Thyroid gland (tissue), 4 donors: Measurements from ENCODE around the gene NPIPA2. TPM values are rescaled to one million over a fixed set of nuclear protein-coding genes. Genes with fewer than 3 reads are reported as not detected.
"Not testable (repeated sequence)": the region's sequence is repeated elsewhere in the genome, so short reads cannot be mapped to it uniquely, and the experiment has no call there.

Experiments
- DNase-seq, 2 donors: peaks; one replicate each; pipeline ENCODE4 v3.0.0-alpha.2; 2019
- H3K27ac ChIP-seq, 3 donors: fragments of 200-600 bp; sonication (generic); 1 replicate in 2 of 3; 2 replicates in 1 of 3; pipeline ENCODE4 v1.5.1; 2016 to 2019; ENCODE audit warnings: mild to moderate bottlenecking in 1 of 3, moderate library complexity in 1 of 3
- H3K27me3 ChIP-seq: fragments of 200-600 bp; sonication (generic); one replicate; pipeline ENCODE4 v1.5.1; 2019
- H3K36me3 ChIP-seq, 2 donors: fragments of 200-600 bp; sonication (generic); one replicate each; pipeline ENCODE4 v1.5.1; 2016 to 2019
- H3K4me1 ChIP-seq, 2 donors: fragments of 200-600 bp; sonication (generic); one replicate each; pipeline ENCODE4 v1.5.1; 2017 to 2019
- H3K4me3 ChIP-seq, 3 donors: fragments of 200-600 bp; sonication (generic); replicated peaks in 1 of 3; 1 replicate in 2 of 3; 2 replicates in 1 of 3; pipeline ENCODE4 v1.5.1; 2016; ENCODE audit warnings: mild to moderate bottlenecking in 1 of 3
- H3K9me3 ChIP-seq: fragments of 200-600 bp; sonication (generic); one replicate; pipeline ENCODE4 v1.5.1; 2017
- WGBS, 2 donors: methylation state at CpG; one replicate each; pipeline ENCODE4 v1.1.5; 2017; 5-methylcytosine and 5-hydroxymethylcytosine counted together
- intact Hi-C: fragments of 100-400 bp; cut with DNase I; formaldehyde crosslinking; loops from one replicate; pipeline ENCODE4 v1.15.1; 2023
- total RNA-seq, 4 donors: library from RNA; depleted of rRNA; stranded (reverse); fragments of >200 nt; gene quantifications; one replicate each; pipeline ENCODE4 v1.2.3, GENCODE V29; 2016

Gene NPIPA2
- total RNA-seq, result 1 to 10 TPM in 3 of 4 donors, not detected in 1; 1.2 TPM

DNA sequence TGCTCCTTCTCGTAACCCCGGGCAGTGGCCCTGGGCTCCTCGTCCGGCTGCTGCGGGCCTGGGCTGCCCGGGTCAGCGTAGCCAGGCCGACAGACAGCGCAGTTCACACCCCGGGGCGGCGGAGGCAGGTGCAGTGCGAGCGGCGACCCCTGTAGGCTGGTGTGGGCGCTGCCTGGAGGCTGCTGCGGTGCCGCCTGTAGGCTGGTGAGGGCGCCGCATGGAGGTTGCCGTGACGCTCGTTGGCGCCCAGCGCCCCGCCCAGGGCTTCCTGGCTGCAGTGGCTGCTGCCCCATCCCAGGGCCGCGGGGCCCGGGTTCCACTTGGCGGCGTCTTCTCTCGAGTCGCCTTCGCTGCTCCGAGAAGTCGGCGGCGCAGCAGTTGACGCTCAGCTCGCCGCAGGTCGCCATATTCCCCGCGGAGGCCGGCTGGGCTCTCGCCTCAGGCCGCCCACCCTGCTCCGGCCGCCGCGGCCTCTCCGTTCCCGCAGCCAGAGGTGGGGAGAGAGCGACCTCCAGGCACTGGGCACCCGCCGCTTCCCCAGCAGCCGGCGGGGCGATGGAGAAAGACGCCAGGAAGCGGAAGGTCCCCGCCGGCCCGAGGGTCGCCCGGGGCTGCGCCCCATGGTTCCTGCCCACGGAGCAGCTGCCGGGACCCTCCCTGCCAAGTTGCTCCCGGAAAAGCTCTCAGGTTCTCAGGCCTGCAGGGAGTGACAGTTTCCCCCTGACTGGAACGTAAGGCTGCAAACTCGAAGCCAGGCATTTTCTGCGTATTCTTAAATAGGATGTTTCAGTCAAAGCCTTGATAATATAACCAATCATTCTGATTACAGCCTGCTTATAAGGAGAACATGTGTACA, at the start of gene NPIPA2:
NPIPA2 (plus strand) TSS at position 261 of the 856 bp plus-strand sequence. CDS start 5,533 bp downstream, outside the sequence.
- WGBS, 2 donors, result no CpG with 5 or more reads among the region's 73 CpGs
- intact Hi-C loops, H3K27me3 ChIP-seq, H3K9me3 ChIP-seq, H3K27ac ChIP-seq, H3K36me3 ChIP-seq, H3K4me1 ChIP-seq, DNase-seq, H3K4me3 ChIP-seq: not testable (repeated sequence)

GRCh38 chr16:14694129-14694528, 48.2 kb upstream of the NPIPA2 start, which contains the start of gene PLA2G10:
Gene PLA2G10, minus strand, starts transcription at chr16:14694308. Its CDS starts 79 bp downstream, at chr16:14694229.
- H3K9me3 ChIP-seq, intact Hi-C loops, DNase-seq, H3K4me1 ChIP-seq, H3K27me3 ChIP-seq, H3K27ac ChIP-seq, H3K4me3 ChIP-seq, H3K36me3 ChIP-seq: not testable (repeated sequence)
- WGBS, 2 donors, result no CpG with 5 or more reads among the region's 28 CpGs

DNA sequence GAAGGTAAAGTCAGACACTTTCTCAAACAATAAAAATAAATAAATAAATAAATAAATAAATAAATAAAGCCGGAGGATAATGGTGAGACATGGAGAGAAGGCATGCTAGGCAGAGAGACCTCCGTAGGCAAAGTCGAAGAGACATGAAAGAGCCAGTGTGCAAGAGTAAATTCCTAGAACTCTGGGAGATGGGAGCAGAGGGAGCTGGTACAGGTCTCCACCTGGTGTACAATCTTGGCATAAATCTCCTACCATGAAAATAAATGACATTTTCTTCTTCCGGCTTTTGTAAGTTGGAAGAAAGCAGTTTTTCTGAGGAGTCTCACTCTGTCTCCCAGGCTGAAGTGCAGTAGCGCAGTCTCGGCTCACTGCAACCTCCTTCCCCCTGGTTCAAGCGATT, 40.5 kb upstream of the NPIPA2 start:
- DNase-seq, H3K27me3 ChIP-seq, H3K4me3 ChIP-seq, H3K36me3 ChIP-seq, intact Hi-C loops, H3K27ac ChIP-seq, H3K4me1 ChIP-seq, H3K9me3 ChIP-seq: not testable (repeated sequence)
- 46 to 52% methylated on average over 3 of the region's 7 CpGs for WGBS, 2 donors

DNA sequence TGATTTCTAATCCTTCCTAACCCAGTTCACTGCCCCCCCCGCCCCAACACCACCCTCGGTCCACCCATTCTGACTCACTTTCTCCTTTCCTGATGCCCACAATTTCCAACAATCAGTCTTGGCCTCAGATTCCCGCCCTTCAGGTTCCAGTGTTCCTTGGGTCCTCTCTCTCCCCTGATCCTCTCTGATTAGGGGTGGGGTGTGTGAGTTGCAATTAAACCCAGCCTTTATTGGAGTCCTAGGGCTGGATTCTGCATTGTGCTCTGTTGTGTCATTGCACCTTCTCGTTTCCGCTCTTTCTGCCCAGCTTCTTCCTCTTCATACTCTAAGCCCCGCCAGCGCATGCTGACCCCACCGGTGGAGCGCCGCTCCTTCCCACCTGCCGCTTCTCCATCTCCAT, 39.7 kb upstream of the NPIPA2 start:
- H3K27ac ChIP-seq, H3K27me3 ChIP-seq, H3K4me1 ChIP-seq, intact Hi-C loops, H3K4me3 ChIP-seq, H3K36me3 ChIP-seq, H3K9me3 ChIP-seq, DNase-seq: not testable (repeated sequence)
- no CpG with 5 or more reads among the region's 11 CpGs for WGBS, 2 donors

- H3K36me3 ChIP-seq, intact Hi-C loops, H3K27me3 ChIP-seq, DNase-seq, H3K27ac ChIP-seq, H3K4me3 ChIP-seq, H3K9me3 ChIP-seq, H3K4me1 ChIP-seq: not testable (repeated sequence)
- WGBS, 2 donors, result no CpG with 5 or more reads among the region's 73 CpGs
Observed at GRCh38 chr16:14703156-14704011, 38.9 kb upstream of the NPIPA2 start, which contains the start of gene NPIPA3. Gene NPIPA3, plus strand, starts transcription at chr16:14703411. Its CDS starts 5,533 bp downstream, at chr16:14708944.

DNA sequence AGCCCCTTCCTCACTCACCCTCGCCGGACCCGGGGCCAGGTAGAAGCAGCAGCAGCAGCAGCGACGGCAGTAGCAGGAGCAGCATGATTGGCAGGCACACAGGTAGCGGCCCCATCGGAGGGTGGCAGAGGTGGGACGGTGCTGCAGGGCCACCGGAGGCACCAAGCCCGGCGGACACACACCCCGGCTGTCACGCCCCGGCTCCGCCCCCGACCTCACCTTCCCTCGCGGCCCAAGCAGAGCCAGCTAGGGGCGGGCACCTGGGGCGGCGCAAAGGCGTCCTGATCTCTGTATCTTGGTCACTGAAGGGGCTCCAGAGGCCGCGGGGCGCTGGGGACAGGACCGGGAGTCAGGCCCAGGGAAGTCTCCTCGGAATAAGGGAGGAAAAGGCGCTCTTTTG, 9.1 kb upstream of the NPIPA2 start:
- no CpG with 5 or more reads among the region's 28 CpGs for WGBS, 2 donors
- H3K4me3 ChIP-seq, DNase-seq, H3K9me3 ChIP-seq, H3K36me3 ChIP-seq, H3K27ac ChIP-seq, intact Hi-C loops, H3K27me3 ChIP-seq, H3K4me1 ChIP-seq: not testable (repeated sequence)

- DNase-seq, H3K4me1 ChIP-seq, H3K27me3 ChIP-seq, H3K4me3 ChIP-seq, H3K36me3 ChIP-seq, intact Hi-C loops, H3K27ac ChIP-seq, H3K9me3 ChIP-seq: not testable (repeated sequence)
- no CpG with 5 or more reads among the region's 10 CpGs for WGBS, 2 donors
Observed at GRCh38 chr16:14740832-14741385, 1.4 kb upstream of the NPIPA2 start.

DNA sequence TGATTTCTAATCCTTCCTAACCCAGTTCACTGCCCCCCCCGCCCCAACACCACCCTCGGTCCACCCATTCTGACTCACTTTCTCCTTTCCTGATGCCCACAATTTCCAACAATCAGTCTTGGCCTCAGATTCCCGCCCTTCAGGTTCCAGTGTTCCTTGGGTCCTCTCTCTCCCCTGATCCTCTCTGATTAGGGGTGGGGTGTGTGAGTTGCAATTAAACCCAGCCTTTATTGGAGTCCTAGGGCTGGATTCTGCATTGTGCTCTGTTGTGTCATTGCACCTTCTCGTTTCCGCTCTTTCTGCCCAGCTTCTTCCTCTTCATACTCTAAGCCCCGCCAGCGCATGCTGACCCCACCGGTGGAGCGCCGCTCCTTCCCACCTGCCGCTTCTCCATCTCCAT, 539 bp upstream of the NPIPA2 start:
- no CpG with 5 or more reads among the region's 11 CpGs for WGBS, 2 donors
- not testable (repeated sequence) for DNase-seq

DNA sequence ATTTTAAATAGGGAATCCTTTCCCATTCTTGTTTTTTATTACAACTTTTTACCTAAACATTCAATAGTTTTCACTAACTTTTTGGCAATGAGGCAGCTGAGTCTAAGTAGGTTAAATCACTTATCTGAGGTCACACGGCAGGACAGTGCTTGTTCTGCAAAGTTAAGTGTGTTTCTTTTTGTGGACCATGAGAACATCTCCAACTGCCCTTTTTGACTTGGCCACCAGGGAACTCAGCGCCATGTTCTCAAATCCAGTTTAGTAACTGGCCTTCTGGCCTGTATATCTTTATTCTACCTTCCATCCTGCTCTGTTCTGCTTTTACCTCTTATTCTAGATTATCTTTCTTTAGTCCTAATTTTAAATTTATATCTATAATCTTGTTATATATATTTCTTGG, 31.3 kb downstream of the NPIPA2 start:
- DNase-seq, H3K27ac ChIP-seq, intact Hi-C loops, H3K27me3 ChIP-seq, H3K36me3 ChIP-seq, H3K9me3 ChIP-seq, H3K4me1 ChIP-seq, H3K4me3 ChIP-seq: not testable (repeated sequence)
- WGBS, 2 donors, result no CpG with 5 or more reads among the region's 2 CpGs

More for the DNA sequence above, 539 bp upstream of the NPIPA2 start:
- H3K36me3 ChIP-seq, H3K4me1 ChIP-seq, H3K27me3 ChIP-seq, H3K27ac ChIP-seq, intact Hi-C loops, H3K9me3 ChIP-seq, H3K4me3 ChIP-seq: not testable (repeated sequence)

DNA sequence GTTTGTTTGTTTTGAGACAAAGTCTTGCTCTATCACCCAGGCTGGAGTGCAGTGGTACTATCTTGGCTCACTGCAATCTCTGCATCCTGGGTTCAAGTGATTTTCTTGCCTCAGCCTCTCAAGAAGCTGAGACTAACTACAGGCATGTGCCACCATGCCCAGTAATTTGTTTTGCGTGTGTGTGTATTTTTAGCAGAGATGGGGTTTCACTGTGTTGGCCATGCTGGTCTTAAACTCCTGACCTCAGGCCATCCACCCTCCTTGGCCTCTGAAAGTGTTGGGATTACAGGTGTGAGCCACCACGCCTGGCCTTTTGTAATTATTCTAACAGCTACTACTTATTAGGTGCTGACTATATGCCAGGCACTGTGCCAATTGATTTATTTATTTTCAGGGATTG, 33.3 kb downstream of the NPIPA2 start:
- H3K27me3 ChIP-seq, H3K9me3 ChIP-seq, H3K27ac ChIP-seq, H3K4me1 ChIP-seq, intact Hi-C loops, H3K36me3 ChIP-seq, H3K4me3 ChIP-seq, DNase-seq: not testable (repeated sequence)
- WGBS, 2 donors, result no CpG with 5 or more reads among the region's 2 CpGs

DNA sequence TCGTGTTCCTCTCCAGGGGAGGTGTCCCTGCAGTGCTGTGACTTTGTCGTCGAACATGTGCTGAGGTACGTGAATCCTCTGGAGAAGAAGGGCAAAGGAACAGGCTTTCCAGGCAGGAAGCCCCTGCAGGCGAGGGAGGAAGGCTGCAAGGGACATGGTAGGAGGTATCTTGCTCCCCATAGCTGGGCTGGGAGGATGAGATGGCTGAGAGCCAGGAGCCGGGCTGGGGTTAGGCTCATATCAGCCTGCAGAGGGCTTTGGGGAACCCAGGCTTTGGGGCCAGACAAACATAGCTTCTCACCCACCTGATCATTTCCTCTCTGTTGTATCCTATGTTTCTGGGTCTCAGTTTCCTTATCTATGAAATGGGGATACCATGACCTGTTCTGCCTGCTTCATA, 34.4 kb downstream of the NPIPA2 start:
- H3K36me3 ChIP-seq, H3K27me3 ChIP-seq, H3K4me1 ChIP-seq, H3K9me3 ChIP-seq, intact Hi-C loops, H3K27ac ChIP-seq, DNase-seq, H3K4me3 ChIP-seq: not testable (repeated sequence)
- WGBS, 2 donors, result no CpG with 5 or more reads among the region's 6 CpGs

DNA sequence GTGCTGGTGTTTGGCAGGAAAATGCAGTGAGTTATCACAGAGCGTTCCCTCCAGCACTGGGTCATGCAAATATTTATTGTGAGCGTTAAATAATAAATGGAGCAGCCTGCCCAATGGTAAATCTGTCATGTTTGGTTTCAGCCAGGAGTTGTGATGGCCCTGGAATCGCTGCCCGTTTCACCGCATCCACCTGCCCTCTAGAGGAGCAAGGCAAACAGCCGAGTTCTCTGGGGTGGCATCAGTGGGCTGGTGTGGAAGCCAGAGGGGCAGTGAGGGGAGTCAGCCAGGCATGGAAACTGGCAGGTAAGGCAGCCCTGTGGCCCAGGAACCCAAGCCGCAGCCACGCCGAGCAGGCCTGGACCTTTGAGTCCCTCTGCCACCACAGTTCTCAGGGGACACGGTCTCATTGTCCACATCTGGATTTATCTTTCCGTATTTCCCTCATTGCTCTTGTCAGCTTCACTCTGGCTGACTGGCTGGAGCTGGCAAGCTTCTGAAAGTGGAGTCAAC, 37.1 kb downstream of the NPIPA2 start:
- H3K27me3 ChIP-seq, DNase-seq, intact Hi-C loops, H3K4me3 ChIP-seq, H3K27ac ChIP-seq, H3K36me3 ChIP-seq, H3K9me3 ChIP-seq, H3K4me1 ChIP-seq: not testable (repeated sequence)
- no CpG with 5 or more reads among the region's 11 CpGs for WGBS, 2 donors
